Caki2 (cell line): ENCODE measurements around the gene CNNM3. TPM values are rescaled to one million over a fixed set of nuclear protein-coding genes. Genes with fewer than 3 reads are reported as not detected.
"Not testable (repeated sequence)": the region's sequence is repeated elsewhere in the genome, so short reads cannot be mapped to it uniquely, and the experiment has no call there.

Experiments
- DNase-seq: peaks from one replicate; pipeline ENCODE4 v3.0.0-alpha.2; 2015; ENCODE audit warnings: low read depth
- in situ Hi-C: cut with HindIII; loops from 2 replicates; pipeline ENCODE4 v1.10.0; 2016; ENCODE audit warnings: low sequenced_read_pairs, low pct_unique_long_range_greater_than_20kb, mixed read lengths
- total RNA-seq: library from RNA; depleted of rRNA; stranded (reverse); fragments of >200 nt; shearing (Covaris generic); gene quantifications from 2 replicates; pipeline ENCODE4 v1.2.3, GENCODE V29; 2014; ENCODE audit warnings: low replicate concordance

The CNNM3 gene
- total RNA-seq, 1 experiment from 2014 or later = 41.7 TPM

DNA sequence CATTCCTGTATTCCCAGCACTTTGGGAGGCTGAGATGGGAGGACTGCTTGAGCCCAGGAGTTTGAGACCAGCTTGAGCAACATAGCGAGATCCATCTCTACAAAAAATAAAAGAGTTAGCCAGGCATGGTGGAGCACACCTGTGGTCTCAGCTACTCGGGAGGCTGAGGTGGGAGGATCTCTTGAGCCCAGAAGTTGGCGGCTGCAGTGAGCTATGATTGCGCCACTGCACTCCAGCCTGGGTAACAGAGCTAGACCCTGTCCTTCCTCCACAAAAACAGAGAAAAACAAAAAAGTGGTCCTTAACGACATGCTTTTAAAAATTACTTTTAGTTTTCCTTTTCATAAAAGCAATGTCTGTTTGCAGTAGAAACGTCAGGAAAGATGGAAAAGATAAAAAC, 19.6 kb upstream of the CNNM3 start:
- in situ Hi-C loops, DNase-seq: not testable (repeated sequence)

DNA sequence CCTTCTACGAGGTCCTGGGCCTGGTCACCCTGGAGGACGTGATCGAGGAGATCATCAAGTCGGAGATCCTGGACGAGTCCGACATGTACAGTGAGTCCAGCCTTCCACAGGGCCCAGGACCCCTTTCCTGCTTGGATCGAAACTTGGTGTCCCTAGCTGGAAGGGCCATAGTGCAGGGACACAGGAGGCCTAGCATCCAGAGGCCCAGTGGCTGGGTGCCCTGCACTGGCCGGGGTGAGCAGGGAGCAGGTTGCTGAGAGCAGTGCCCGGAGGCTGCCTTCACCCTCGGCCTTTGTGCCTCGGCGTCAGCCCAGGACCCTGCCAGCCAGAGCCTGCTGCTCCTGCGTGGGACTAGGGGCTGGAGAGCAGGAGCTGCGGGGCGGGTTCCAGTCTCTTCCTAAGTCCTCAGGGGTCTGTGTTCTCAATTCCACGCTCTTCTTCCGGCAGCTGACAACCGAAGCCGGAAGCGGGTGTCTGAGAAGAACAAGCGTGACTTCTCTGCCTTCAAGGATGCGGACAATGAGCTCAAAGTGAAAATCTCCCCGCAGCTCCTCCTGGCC, 18.9 kb upstream of the CNNM3 start:
- in situ Hi-C loops = no loop called here
- DNase-seq = no peak

DNA sequence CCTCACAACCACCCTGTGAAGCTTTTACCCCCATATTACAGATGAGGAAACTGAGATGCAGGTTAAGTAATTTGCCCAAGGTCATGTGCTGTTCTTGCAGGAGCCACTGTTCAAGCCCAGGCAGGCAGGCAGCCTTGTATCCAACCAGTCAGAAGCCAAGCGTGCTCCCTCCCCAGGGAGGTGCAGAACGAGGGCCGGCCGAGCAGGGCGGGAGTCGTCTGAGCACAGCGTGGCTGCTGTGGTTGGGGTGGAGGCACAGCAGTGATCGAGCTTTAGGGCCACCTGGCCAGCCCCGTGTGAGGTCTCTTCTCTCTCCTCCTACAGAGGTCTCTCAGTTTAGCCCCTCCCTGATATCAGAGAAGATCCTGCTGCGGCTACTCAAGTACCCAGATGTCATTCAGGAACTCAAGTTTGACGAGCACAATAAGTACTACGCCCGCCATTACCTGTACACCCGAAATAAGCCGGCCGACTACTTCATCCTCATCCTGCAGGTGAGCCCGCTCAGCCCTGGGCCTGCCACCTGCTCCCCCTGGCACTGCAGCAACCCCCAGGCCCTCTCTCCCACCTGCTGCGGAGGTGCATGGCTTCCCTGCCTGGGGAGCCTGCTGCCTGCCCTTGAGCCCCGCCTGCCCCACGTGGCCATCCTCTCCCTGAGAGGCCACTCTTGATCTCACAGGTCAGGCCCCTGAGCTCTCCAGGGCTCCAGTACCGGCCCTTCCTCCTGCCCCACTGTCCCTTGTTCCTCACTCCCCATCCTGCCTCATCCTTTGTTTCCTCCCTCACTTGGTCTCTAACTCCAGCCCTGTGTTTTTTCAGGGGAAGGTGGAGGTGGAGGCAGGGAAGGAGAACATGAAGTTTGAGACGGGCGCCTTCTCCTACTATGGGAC, 17.1 kb upstream of the CNNM3 start:
- in situ Hi-C loops = no loop called here
- DNase-seq = no peak

DNA sequence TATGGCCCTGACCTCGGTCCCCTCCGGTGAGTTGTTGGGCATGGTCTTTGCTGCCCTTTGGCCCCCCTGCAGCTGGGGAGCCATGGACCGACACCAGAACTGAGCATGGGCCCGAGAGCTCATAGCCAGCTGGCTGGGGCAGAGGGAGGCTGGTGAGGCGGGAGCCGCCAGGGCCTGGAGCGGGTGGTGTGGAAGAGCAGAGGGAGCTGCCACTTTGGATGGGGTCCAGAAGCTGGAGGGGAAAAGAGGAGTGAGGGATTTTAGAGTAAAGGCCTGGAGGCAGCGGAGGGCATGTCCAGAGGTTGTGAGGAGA, 16.5 kb upstream of the CNNM3 start:
- no peak for DNase-seq
- in situ Hi-C loops = no loop called here

DNA sequence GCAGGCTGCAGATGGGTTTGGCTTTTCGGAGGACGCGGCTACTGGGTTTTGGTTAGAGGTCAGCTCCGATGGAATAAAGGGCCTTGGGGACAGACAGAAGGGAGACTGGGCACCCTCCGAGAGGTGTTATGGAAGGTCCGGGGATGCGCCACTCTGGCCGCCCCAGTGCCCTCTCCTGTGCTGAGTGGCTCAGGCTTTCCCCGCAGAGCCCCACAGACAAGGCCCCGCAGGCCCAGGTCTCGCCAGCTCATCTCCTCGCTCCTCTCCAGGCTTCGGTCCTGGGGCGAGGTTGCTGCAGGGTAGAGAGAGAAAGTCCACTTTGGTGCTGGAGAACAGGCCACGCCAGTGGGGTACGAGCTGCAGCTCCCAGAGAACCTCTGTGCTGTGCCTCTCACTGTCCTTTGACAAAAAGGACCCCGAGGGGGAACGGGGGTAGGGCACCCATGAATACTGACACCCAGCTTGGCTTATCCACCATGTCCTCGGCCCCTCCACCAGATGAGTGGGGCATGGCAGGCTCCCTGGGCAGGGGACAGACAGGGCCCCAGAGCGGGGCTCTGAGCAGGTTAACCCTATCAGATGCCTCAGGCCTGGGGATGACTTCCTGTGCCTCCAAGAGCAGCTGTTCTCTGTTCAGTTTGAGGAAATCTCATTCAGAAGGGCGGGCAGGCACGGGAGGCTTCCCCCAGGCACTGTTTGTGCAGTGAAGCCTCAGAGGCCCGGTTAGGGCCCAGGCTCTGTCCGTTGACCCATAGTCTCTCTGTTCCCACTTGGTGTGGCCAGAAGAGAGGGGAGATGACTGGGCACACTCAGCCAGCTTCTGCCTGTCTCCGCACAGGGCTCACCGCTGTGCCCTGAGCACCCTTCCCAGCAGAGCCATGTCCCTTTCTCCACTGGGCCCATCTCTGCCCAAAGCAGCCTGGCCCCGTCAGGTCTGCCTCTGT, 15.7 kb upstream of the CNNM3 start:
- no peak for DNase-seq
- in situ Hi-C loops = no loop called here

DNA sequence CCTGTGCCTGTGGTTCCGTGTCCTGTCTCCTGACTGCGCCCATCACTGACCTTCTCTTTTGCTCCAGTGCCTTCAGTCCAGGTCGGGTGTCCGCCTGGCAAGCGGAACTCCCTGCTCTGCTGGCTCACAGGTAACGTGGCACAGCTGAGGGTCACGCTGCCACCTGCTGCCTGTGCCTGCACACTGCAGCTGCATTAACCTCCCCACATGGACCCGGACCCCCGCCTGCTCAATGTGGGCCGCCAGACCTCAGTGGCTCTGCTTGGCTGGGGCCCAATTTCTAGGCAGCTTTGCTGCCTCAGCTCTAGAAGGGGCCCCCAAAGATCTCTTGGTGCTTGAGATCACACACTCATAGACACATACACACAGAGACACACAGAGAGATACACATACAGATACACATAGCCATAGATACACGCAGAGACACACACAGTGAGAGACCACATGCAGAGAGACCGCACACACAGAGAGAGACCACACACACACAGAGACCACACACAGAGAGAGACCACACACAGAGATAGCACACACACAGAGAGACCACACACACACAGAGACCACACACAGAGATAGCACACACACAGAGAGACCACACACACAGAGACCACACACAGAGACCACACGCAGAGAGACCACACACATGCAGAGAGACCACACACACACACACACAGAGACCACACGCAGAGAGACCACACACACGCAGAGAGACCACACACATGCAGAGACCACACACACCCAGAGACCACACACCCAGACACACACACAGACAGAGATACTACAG, 14.9 kb upstream of the CNNM3 start:
- in situ Hi-C loops = no loop called here
- DNase-seq = peak; percentile 75

DNA sequence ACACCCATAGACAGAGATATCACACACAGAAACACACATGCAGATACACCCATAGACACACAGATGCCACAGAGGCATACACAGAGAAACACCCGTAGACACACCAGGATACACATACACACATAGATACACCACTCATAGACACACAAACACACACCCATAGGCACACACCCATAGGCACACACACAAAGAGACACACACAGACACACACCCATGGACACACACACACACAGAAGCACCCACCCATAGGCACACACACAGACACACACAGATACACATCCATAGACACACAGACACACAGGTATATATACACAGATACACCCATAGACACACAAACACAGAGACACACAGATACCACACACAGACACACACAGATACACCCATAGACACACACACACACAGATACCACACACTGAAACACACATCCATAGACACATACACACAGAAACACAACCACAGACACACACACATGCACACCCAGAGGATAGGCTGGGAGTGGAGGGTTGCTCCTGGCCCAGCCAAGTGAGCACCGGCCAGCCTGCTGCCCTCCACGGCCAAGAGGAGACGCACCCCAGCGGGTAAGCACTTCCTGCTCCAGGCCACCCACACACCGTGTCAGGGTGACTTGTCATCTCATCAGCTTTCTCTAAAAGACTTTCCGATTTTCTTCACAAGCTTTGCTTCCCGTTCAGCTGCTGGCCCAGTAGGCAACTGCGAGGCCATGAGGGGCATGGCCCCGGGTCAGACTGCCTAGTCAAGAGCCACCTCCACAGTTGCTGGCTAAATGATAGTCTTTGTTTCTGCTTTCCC, 14.1 kb upstream of the CNNM3 start:
- in situ Hi-C loops = no loop called here
- DNase-seq = no peak

DNA sequence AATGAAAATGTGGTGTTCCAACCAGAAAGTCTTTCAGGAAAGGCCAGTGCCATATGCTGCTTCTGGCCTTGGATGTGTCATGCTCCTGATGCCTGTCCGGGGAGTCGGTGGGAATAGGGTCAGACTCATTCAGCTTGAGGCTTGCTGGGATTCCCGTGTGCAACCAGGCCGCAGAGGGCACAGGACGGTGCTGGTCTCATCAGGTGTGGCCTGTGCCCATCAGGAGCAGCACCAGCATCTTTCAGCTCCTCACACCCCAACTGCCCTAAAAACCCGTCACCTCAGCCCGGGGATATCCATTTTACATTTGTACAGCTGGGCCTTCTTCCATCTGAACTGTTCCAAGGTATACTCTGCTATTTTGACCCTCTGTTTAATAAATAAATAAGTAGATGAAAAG, 13.3 kb upstream of the CNNM3 start:
- no peak for DNase-seq
- in situ Hi-C loops = no loop called here

DNA sequence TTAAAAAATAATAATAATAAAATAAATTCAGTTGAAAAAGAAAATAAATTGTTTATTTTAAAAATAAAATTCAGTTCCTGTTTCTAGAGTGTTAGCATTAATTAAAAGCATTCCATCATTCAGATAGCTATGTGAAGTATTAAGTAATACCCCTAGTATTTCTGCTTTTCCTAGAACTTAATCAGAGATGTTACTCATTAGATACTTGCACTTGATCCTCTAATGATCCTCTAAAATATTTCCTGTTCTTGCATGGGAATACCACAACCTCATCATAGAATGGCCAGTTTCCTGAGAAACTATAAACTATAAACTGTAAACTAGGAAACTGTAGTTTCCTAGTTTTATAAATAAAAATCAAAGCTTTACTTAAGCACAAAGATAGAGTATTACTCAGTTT, 11.1 kb upstream of the CNNM3 start:
- DNase-seq = no peak
- in situ Hi-C loops = no loop called here

DNA sequence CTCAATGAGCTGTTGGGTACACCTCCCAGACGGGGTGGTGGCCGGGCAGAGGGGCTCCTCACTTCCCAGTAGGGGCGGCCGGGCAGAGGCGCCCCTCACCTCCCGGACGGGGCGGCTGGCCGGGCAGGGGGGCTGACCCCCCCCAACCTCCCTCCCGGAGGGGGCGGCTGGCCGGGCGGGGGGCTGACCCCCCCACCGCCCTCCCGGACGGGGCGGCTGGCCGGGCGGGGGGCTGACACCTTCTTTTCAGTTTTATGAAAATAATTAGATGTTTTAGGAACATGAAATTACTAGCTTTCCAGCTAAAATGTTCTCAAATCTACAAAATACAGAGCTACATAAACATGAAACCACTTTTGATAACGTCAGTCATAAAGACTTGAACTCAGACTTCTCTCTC, 10.1 kb upstream of the CNNM3 start:
- in situ Hi-C loops, DNase-seq: not testable (repeated sequence)

DNA sequence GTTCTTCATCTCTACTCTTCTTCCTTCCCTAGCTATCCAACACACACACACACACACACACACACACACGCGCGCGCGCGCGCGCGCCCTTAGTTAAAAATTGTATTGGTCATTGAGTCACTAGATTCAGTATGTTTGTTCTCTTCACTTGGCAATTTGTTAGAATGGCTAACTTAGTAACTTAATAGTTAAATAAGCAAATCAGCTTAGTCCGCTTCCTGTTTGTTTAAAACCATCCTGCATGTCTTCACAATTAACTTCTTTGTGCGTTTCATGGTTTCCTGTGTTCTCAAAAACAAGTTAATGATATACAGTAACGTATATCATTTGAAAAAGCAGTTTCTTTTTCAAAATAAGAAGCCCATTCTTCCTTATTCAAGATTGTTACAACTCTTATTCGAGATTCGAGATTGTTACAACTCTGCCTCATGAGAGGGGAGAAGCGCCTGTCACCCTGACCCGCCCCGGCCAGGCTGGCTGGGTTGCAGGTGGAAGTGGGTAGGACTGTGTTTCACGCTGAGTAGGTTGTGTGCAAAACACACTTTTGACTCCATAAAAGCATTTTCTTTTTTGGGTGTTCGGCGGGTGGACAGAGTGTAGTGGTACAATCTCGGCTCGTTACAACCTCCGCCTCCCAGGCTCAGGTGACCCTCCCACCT, 9.5 kb upstream of the CNNM3 start:
- in situ Hi-C loops = no loop called here
- peak; percentile 89 for DNase-seq

DNA sequence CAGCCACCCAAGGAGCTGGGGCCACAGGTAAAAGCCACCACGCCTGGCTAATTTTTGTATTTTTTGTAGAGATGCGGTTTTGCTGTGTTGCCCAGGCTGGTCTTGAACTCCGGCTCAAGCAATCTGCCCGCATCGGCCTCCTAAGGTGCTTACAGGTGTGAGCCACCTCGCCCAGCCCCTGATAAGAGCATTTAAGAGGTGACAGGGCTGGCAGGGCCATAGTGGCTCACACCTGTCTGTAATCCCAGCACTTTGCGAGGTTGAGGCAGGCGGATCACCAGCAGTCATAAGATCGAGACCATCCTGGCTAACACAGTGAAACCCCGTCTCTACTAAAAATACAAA, 9.0 kb upstream of the CNNM3 start:
- DNase-seq = no peak
- in situ Hi-C loops = no loop called here

DNA sequence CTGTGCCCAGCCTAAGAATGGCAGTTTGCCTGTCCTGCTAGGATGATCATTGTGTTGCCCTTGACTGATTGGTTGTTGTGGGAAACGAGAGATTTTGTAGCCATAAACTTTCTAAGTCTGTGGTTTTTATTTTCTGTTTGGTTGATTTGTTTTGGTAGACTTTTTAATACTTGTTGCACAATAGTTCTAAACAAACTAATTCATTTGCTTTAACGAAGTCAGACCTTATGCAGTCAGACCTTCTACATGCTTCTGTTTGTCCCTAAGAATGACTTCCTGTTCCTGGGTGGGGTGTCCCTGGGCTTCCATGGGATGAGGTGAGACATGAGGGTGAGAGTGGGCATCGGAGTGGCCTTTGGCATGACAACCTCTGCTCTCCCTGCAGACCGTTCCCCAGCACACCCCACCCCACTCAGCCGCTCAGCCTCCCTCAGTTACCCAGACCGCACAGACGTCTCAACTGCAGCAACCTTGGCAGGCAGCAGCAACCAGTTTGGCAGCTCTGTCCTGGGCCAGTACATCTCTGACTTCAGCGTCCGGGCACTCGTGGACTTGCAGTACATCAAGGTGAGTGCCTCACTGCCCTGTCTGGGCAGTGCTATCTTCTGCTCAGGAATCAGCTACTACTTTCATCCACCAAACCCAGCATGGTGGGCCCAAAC, 7.8 kb upstream of the CNNM3 start:
- no peak for DNase-seq
- in situ Hi-C loops = no loop called here

DNA sequence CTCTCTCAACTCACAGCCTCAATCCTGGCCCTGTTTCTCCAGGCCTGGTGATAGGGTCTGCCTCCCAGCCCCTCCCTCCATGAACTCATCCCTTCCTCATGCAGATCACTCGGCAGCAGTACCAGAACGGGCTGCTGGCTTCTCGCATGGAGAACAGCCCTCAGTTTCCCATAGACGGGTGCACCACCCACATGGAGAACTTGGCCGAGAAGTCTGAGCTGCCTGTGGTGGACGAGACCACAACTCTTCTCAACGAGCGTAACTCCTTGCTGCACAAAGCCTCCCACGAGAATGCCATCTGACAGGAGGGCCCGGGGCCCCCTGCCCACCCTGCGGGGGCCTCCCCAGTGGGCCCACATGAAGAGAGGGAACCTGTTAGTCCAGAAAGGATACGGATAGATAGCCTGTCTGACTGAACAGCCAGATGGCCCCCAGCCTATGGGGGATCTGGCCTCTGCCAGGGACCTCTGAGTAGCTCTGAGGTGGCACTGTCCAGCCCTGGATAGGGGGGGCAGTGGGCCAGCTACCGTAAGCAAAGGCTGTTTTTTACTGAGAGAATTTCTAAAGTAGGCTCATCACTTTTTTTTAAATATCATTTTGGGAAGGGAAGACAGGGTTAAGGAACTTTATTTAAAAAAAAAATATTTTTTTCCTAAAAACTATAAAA, 6.7 kb upstream of the CNNM3 start:
- in situ Hi-C loops = no loop called here
- no peak for DNase-seq

DNA sequence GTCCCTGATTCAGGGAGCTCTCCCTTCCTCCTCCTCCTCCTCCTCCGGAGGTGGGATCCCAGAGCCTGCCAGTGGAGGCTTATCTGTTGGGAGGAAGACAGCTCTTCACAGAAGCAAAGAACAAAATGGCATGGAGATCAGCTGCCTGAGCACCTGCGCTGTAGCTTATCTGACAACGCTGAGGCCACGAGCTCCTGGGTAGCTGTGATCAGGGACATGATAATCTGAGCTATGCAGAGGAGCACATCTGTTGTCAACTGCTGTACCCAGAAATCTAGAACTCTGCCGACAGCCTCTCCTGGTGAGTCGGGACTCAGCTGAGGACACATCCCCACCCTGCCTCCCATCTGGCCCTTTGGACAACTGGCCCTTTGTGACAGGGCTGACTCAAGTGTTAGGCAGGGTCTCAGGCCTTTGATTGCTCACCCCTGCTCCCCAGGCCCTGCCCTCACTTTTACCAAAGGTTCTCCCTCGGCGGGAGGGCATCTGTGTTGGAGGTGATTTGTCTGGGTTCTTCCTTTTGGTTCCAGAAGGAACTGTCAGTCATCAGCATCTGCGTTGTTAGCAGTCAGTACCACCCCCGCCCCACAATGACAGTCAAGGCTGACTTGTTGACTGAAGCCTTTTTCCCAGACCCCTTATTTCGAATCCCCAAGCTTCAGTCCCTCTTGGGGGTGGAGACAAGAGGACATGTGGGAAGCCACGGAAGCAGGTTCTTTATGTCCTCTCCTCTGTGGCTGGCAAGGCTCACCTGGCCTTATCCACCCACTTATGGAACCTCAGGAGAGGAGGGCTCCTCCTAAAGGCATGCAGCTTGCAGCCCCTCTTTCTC, 5.9 kb upstream of the CNNM3 start:
- in situ Hi-C loops = no loop called here
- DNase-seq = no peak

DNA sequence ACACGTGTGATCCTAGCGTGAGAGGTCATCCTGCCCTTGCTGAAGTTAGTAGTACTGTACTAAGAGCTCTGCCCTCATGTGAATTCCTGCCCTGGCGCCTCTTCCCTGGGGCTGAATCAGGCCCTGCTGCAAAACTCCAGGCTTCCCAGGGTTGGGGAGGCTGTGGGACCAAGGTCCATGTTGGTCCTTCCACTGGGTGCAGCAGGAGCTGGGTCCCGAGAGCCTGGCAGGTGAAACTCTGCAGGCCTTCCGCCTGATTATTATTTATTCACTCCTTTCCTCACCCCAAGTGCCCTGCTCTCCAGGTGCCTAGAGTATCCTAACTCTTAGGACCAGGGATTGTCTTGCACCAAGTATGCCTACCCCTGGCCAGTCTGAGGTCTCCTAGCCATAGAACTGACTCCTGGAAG, 5.3 kb upstream of the CNNM3 start:
- in situ Hi-C loops = no loop called here
- no peak for DNase-seq
